DND-41 (cell line): ENCODE measurements around the gene PPARD.

ENCODE experiments used
- EZH2 ChIP-seq: IDR thresholded peaks from 3 replicates; pipeline ENCODE4 v1.6.1; 2012; ENCODE audit warnings: borderline replicate concordance, low read depth, mild to moderate bottlenecking, moderate library complexity, low read length, inconsistent platforms; ENCODE audit not compliant: severe bottlenecking
- TF ChIP-seq, protein P1 (sequence below): IDR thresholded peaks from 2 replicates; pipeline ENCODE4 v1.5.1; 2012; ENCODE audit warnings: borderline replicate concordance, low read length, moderate library complexity, mild to moderate bottlenecking; ENCODE audit not compliant: poor library complexity, severe bottlenecking; ENCODE audit errors: extremely low read depth

DNA sequence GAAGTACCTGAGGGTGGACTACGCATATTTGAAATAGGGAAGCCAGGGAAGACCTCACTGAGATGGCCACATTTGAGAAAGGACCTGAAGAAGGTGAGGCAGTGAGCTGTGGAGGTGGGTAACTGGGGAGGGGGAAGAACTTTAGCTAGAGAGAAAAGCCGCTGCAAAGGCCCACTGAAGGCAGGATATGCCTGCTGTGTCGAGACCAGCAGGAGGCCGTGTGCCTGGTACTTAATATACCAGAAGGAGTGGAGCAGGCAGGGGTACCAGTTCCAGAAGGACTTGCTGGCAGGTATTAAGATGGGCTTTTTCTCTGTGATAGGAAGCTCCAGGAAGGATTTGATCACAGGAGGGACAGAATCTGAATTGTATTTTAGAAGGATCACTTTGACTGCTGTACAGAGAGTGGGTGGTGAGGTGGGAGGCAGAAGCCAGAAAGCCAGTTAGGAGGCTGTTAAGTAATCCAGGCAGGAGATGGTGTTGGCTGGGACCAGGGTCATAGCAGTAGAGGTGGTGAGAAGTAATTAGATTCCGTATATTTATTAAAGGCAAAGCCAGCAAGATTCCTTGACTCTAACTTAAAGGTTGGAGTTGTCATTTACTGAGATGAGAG lies 55.6 kb downstream of the PPARD start:
- TF ChIP-seq, protein P1, sequence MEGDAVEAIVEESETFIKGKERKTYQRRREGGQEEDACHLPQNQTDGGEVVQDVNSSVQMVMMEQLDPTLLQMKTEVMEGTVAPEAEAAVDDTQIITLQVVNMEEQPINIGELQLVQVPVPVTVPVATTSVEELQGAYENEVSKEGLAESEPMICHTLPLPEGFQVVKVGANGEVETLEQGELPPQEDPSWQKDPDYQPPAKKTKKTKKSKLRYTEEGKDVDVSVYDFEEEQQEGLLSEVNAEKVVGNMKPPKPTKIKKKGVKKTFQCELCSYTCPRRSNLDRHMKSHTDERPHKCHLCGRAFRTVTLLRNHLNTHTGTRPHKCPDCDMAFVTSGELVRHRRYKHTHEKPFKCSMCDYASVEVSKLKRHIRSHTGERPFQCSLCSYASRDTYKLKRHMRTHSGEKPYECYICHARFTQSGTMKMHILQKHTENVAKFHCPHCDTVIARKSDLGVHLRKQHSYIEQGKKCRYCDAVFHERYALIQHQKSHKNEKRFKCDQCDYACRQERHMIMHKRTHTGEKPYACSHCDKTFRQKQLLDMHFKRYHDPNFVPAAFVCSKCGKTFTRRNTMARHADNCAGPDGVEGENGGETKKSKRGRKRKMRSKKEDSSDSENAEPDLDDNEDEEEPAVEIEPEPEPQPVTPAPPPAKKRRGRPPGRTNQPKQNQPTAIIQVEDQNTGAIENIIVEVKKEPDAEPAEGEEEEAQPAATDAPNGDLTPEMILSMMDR, result no peak
- no peak for TF ChIP-seq EZH2
